Caco-2 (cell line): ENCODE results near the gene OR6F1. TPM values are rescaled to one million over a fixed set of nuclear protein-coding genes. Genes with fewer than 3 reads are reported as not detected.

Source experiments
- BruUV-seq: library from RNA; stranded (reverse); fragments of 400-500 nt; replicated peaks from 2 replicates; lab custom pipeline; 2021; lab: Mats Ljungman, UMichigan
- CTCF ChIA-PET: fragments of 300-600 bp; sonication (Branson Sonifier 250); formaldehyde crosslinking; loops from one replicate; lab custom pipeline; 2022; ENCODE audit warnings: antibody characterized with exemption; lab: Charles Lee
- POLR2A ChIA-PET: fragments of 300-600 bp; sonication (Branson Sonifier 250); formaldehyde crosslinking; loops from one replicate; lab custom pipeline; 2022; ENCODE audit warnings: antibody characterized with exemption; lab: Charles Lee
- DNase-seq, 2 experiments: peaks; one replicate each; pipeline versions ENCODE4 v3.0.0 to v3.0.0-alpha.2; 2020 to 2022
- H3K27me3 ChIP-seq: replicated peaks from 2 replicates; pipeline ENCODE4 v1.6.0; 2011; ENCODE audit warnings: low read length; ENCODE audit not compliant: control insufficient read depth, insufficient read depth
- H3K36me3 ChIP-seq: 2 replicates; pipeline ENCODE4 v1.5.1; 2011; ENCODE audit warnings: low read length; ENCODE audit not compliant: control insufficient read depth, insufficient read depth
- H3K4me1 ChIP-seq: fragments of 250-450 bp; sonication (Bioruptor Pico); 2 replicates; pipeline ENCODE4 v1.5.1; 2020; ENCODE audit warnings: mild to moderate bottlenecking
- H3K4me3 ChIP-seq: 2 replicates; pipeline ENCODE4 v1.5.1; 2011; ENCODE audit warnings: low read depth, mild to moderate bottlenecking, control low read depth, low read length
- H3K9me3 ChIP-seq: fragments of 250-450 bp; sonication (Bioruptor Pico); 2 replicates; pipeline ENCODE4 v1.5.1; 2020; ENCODE audit warnings: mild to moderate bottlenecking, moderate library complexity
- H3K27ac Mint-ChIP-seq: one replicate; pipeline ENCODE4 v1.8.0; 2022; ENCODE audit warnings: mixed read lengths; ENCODE audit not compliant: unreplicated experiment
- H3K27me3 Mint-ChIP-seq: one replicate; pipeline ENCODE4 v1.8.0; 2022; ENCODE audit warnings: mixed read lengths; ENCODE audit not compliant: insufficient read depth, unreplicated experiment
- H3K36me3 Mint-ChIP-seq: one replicate; pipeline ENCODE4 v1.8.0; 2022; ENCODE audit warnings: mild to moderate bottlenecking, mixed read lengths; ENCODE audit not compliant: insufficient read depth, unreplicated experiment
- H3K4me1 Mint-ChIP-seq: one replicate; pipeline ENCODE4 v1.8.0; 2022; ENCODE audit warnings: low read depth, mixed read lengths; ENCODE audit not compliant: unreplicated experiment
- H3K4me3 Mint-ChIP-seq: one replicate; pipeline ENCODE4 v1.8.0; 2022; ENCODE audit warnings: mild to moderate bottlenecking, moderate library complexity, mixed read lengths; ENCODE audit not compliant: unreplicated experiment
- H3K9me3 Mint-ChIP-seq: one replicate; pipeline ENCODE4 v1.8.0; 2022; ENCODE audit warnings: mixed read lengths; ENCODE audit not compliant: unreplicated experiment
- CTCF ChIP-seq, 2 experiments: fragments of 200-600 bp in 1 of 2; IDR thresholded peaks; 1 replicate in 1 of 2; 2 replicates in 1 of 2; pipeline versions ENCODE4 v1.5.1 to v1.8.0; 2011 to 2022; ENCODE audit warnings: antibody characterized with exemption in 1 of 2, control low read depth in 1 of 2, inconsistent platforms in 1 of 2, low read depth in 1 of 2, low read length in 1 of 2, mild to moderate bottlenecking in 1 of 2, moderate library complexity in 1 of 2; ENCODE audit not compliant: insufficient read depth in 1 of 2, severe bottlenecking in 1 of 2, unreplicated experiment in 1 of 2
- intact Hi-C: fragments of 100-400 bp; cut with micrococcal nuclease; formaldehyde crosslinking; loops from one replicate; pipeline ENCODE4 v1.10.0; 2022; ENCODE audit not compliant: unreplicated experiment
- total RNA-seq: library from RNA; stranded (reverse); gene quantifications from 2 replicates; pipeline ENCODE4 v1.2.3, GENCODE V29; 2022

OR6F1 gene
- total RNA-seq, 1 experiment from 2014 or later, result not detected

DNA sequence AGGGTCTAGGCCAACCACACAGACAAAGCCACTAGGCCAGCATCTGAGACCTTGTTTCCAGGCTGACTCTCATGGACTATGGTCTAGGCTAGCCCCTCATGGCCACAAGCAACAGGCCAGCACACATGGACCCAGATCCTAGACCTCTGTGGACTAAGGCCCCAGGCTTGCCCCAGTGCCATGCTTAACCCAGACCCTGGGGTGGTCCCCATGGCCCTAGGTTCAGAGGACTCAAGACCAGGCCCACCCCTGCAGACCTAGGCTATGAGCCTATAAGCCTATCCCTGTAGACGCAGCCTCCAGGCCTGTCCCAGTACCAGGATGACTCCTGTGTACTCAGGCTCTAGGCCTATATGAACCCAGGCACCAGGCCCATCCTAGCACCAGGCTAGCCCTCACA lies 33.4 kb upstream of the OR6F1 start:
- no peak for DNase-seq
- intact Hi-C loops, result no loop called here
- CTCF ChIA-PET, result no interaction called here
- peaks cover 11% of the 10 kb centered on the region for H3K9me3 Mint-ChIP-seq
- POLR2A ChIA-PET, result no interaction called here
- Histone ChIP-seq H3K4me3 (no peak overlapping the region), H3K27me3 (no peaks in the 10 kb centered on the region), H3K36me3 (no peaks in the 10 kb centered on the region), H3K9me3 (no peaks in the 10 kb centered on the region), H3K4me1 (no peaks in the 10 kb centered on the region)
- H3K27me3 Mint-ChIP-seq, result no peaks in the 10 kb centered on the region
- no peaks in the 10 kb centered on the region for H3K36me3 Mint-ChIP-seq
- no peak for TF ChIP-seq CTCF (IDR thresholded peaks at IDR 0.05; ENCODE audit: insufficient read depth in 1 of 2, low read depth in 1 of 2, low read length in 1 of 2, severe bottlenecking in 1 of 2, unreplicated experiment in 1 of 2)
- BruUV-seq, result no TSS peak
- H3K4me3 Mint-ChIP-seq, result no peak overlapping the region
- no peak overlapping the region for H3K27ac Mint-ChIP-seq
- H3K4me1 Mint-ChIP-seq, result no peaks in the 10 kb centered on the region

GRCh38 chr1:247748041-247748440 lies 31.6 kb upstream of the OR6F1 start, which contains the start of gene OR14A2:
TSS of gene OR14A2 (minus strand) at chr1:247748141.
- no peak for DNase-seq
- BruUV-seq, result no TSS peak
- Mint-ChIP-seq H3K27ac (no peak within 1 kb of the TSS), H3K4me3 (no peak within 1 kb of the TSS), H3K9me3 (peaks cover 11% of the 10 kb centered on the region), H3K4me1 (no peaks in the 10 kb centered on the region), H3K36me3 (no peaks in the 10 kb centered on the region), H3K27me3 (no peaks in the 10 kb centered on the region)
- Histone ChIP-seq H3K4me1 (no peaks in the 10 kb centered on the region), H3K4me3 (no peak within 1 kb of the TSS), H3K27me3 (no peaks in the 10 kb centered on the region), H3K9me3 (no peaks in the 10 kb centered on the region), H3K36me3 (no peaks in the 10 kb centered on the region)
- intact Hi-C loops, result no loop called here
- TF ChIP-seq CTCF (IDR thresholded peaks at IDR 0.05; ENCODE audit: insufficient read depth in 1 of 2, low read depth in 1 of 2, low read length in 1 of 2, severe bottlenecking in 1 of 2, unreplicated experiment in 1 of 2), result no peak
- ChIA-PET POLR2A (no interaction called here), CTCF (no interaction called here)

GRCh38 chr1:247747616-247748015 lies 31.2 kb upstream of the OR6F1 start:
- intact Hi-C loops, result no loop called here
- no peak overlapping the region for H3K27ac Mint-ChIP-seq
- no peaks in the 10 kb centered on the region for H3K4me1 ChIP-seq
- H3K4me1 Mint-ChIP-seq, result no peaks in the 10 kb centered on the region
- ChIA-PET POLR2A (no interaction called here), CTCF (no interaction called here)
- no peaks in the 10 kb centered on the region for H3K36me3 Mint-ChIP-seq
- BruUV-seq, result no TSS peak
- H3K4me3 ChIP-seq, result no peak overlapping the region
- H3K36me3 ChIP-seq, result no peaks in the 10 kb centered on the region
- H3K9me3 ChIP-seq, result no peaks in the 10 kb centered on the region
- DNase-seq, result no peak
- no peak for TF ChIP-seq CTCF (IDR thresholded peaks at IDR 0.05; ENCODE audit: insufficient read depth in 1 of 2, low read depth in 1 of 2, low read length in 1 of 2, severe bottlenecking in 1 of 2, unreplicated experiment in 1 of 2)
- H3K27me3 Mint-ChIP-seq, result no peaks in the 10 kb centered on the region
- peaks cover 11% of the 10 kb centered on the region for H3K9me3 Mint-ChIP-seq
- no peak overlapping the region for H3K4me3 Mint-ChIP-seq
- H3K27me3 ChIP-seq, result no peaks in the 10 kb centered on the region
